Stimulated activated CD8-positive, alpha-beta memory T cell treated with anti-CD3 and anti-CD28 coated beads, Interleukin-12 subunit alpha, Interleukin-12 subunit beta, amount 100 ng/mL, for 24 hours (primary cell): ENCODE data around the gene UBE2QL1.

Experiments used
- DNase-seq: peaks from one replicate; pipeline ENCODE4 v3.0.0-alpha.2; 2020; ENCODE audit errors: extremely low read depth

Gene UBE2QL1

GRCh38 chr5:6476313-6476661, 27.6 kb downstream of the UBE2QL1 start:
- DNase-seq: no peak

- DNase-seq: no peak
Observed at GRCh38 chr5:6478793-6479192, 30.1 kb downstream of the UBE2QL1 start.

- no peak for DNase-seq
Observed at GRCh38 chr5:6480133-6481051, 31.7 kb downstream of the UBE2QL1 start.

GRCh38 chr5:6482735-6483134, 34.1 kb downstream of the UBE2QL1 start:
- no peak for DNase-seq

- no peak for DNase-seq
Observed at GRCh38 chr5:6483880-6484382, 35.3 kb downstream of the UBE2QL1 start.

GRCh38 chr5:6484446-6484845, 35.8 kb downstream of the UBE2QL1 start:
- no peak for DNase-seq

- no peak for DNase-seq
Observed at GRCh38 chr5:6484899-6485298, 36.2 kb downstream of the UBE2QL1 start.

GRCh38 chr5:6485441-6485840, 36.8 kb downstream of the UBE2QL1 start:
- DNase-seq: no peak

GRCh38 chr5:6486074-6486473, 37.4 kb downstream of the UBE2QL1 start:
- no peak for DNase-seq

GRCh38 chr5:6487081-6487480, 38.4 kb downstream of the UBE2QL1 start:
- DNase-seq: no peak

GRCh38 chr5:6488021-6488420, 39.4 kb downstream of the UBE2QL1 start:
- DNase-seq: no peak

- DNase-seq: no peak
Observed at GRCh38 chr5:6489643-6490185, 41.1 kb downstream of the UBE2QL1 start.

- DNase-seq: no peak
Observed at GRCh38 chr5:6490246-6490645, 41.6 kb downstream of the UBE2QL1 start.

GRCh38 chr5:6490693-6491092, 42.0 kb downstream of the UBE2QL1 start:
- no peak for DNase-seq

- DNase-seq: no peak
Observed at GRCh38 chr5:6491196-6491918, 42.7 kb downstream of the UBE2QL1 start.

GRCh38 chr5:6491919-6492290, 43.2 kb downstream of the UBE2QL1 start:
- no peak for DNase-seq

- no peak for DNase-seq
Observed at GRCh38 chr5:6492934-6493333, 44.3 kb downstream of the UBE2QL1 start.

- DNase-seq: no peak
Observed at GRCh38 chr5:6493681-6494454, 45.2 kb downstream of the UBE2QL1 start.

- DNase-seq: no peak
Observed at GRCh38 chr5:6494939-6495338, 46.3 kb downstream of the UBE2QL1 start.

GRCh38 chr5:6495433-6496206, 47.0 kb downstream of the UBE2QL1 start:
- DNase-seq: no peak

- no peak for DNase-seq
Observed at GRCh38 chr5:6496207-6496584, 47.5 kb downstream of the UBE2QL1 start.
